Measurements from ENCODE around the gene MAGIX.

The MAGIX gene

DNA sequence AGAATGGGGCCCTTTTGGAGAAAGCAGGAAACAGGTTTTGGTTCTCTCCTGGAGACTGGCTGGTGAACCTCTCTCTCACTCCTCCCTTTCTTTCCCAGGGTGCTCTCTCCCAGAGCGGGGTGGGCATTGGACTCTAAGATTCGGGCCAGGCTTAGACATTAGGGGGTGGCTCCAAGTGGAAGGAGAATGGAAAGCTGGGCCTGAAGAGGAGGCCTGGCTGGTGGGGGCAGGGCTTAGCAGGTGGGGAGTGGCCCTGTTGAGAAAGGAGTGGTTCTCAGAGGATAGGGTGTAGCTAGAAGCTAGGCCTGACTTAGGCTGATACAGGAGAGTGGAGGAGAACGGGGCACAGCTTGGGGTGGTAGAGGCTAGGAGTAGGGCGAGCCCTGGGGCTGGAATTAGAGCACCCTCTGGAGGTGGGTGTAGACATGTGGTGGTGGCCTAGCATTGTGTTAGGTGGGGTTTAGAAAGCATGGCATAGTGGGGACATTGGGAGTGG is 14.8 kb downstream of the MAGIX start:
- TF ChIP-seq POLR2AphosphoS5 (IDR thresholded peaks at IDR 0.05; ENCODE audit: low read depth, low read length) (no peak), SIN3A (IDR thresholded peaks at IDR 0.05; ENCODE audit: borderline replicate concordance, insufficient read depth, low read length) (no peak), TAF1 (IDR thresholded peaks at IDR 0.05; ENCODE audit: borderline replicate concordance, insufficient read depth, low read length) (no peak), FOXP2 (optimal IDR thresholded peaks at IDR 0.05; ENCODE audit: borderline replicate concordance, extremely low read depth, extremely low read length, insufficient read depth) (no peak)
- TF ChIP-seq, protein P1, sequence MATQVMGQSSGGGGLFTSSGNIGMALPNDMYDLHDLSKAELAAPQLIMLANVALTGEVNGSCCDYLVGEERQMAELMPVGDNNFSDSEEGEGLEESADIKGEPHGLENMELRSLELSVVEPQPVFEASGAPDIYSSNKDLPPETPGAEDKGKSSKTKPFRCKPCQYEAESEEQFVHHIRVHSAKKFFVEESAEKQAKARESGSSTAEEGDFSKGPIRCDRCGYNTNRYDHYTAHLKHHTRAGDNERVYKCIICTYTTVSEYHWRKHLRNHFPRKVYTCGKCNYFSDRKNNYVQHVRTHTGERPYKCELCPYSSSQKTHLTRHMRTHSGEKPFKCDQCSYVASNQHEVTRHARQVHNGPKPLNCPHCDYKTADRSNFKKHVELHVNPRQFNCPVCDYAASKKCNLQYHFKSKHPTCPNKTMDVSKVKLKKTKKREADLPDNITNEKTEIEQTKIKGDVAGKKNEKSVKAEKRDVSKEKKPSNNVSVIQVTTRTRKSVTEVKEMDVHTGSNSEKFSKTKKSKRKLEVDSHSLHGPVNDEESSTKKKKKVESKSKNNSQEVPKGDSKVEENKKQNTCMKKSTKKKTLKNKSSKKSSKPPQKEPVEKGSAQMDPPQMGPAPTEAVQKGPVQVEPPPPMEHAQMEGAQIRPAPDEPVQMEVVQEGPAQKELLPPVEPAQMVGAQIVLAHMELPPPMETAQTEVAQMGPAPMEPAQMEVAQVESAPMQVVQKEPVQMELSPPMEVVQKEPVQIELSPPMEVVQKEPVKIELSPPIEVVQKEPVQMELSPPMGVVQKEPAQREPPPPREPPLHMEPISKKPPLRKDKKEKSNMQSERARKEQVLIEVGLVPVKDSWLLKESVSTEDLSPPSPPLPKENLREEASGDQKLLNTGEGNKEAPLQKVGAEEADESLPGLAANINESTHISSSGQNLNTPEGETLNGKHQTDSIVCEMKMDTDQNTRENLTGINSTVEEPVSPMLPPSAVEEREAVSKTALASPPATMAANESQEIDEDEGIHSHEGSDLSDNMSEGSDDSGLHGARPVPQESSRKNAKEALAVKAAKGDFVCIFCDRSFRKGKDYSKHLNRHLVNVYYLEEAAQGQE (IDR thresholded peaks at IDR 0.05; ENCODE audit: insufficient read depth in 1 of 2, low read depth in 2 of 2, low read length in 2 of 2) = no peak

DNA sequence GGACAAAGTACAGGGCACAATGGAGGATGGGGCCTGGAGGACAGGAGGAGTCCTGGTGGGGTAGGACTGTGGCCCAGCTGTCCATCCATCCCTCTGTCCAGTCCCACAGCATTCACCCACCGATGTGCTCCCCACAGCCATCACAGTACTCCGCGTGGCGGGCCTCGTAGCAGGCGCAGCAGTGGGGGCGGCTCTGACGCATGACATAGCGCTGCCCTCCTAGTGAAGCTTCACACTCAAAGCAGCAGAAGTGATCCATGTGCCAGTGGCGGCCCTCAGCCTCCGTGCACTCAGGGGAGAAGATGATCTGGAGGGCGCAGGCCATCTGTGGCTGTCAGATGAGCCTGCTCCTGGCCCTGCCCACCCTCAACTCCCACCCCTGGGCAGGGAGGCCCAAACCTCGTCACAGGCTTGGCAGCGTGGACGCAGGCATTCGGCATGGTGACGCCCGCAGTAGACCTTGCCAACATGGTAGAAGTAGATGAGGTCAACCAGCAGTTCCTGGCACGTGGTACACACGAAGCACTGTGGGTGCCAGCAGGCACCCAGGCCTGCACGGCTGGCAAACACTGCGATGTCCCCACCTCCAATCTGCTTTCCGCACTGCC is 15.4 kb downstream of the MAGIX start:
- no peak for TF ChIP-seq FOXP2 (optimal IDR thresholded peaks at IDR 0.05; ENCODE audit: borderline replicate concordance, extremely low read depth, extremely low read length, insufficient read depth)
- no peak for TF ChIP-seq SIN3A (IDR thresholded peaks at IDR 0.05; ENCODE audit: borderline replicate concordance, insufficient read depth, low read length)
- TF ChIP-seq, protein P1 (IDR thresholded peaks at IDR 0.05; ENCODE audit: insufficient read depth in 1 of 2, low read depth in 2 of 2, low read length in 2 of 2) = no peak
- no peak for TF ChIP-seq POLR2AphosphoS5 (IDR thresholded peaks at IDR 0.05; ENCODE audit: low read depth, low read length)
- TF ChIP-seq TAF1 (IDR thresholded peaks at IDR 0.05; ENCODE audit: borderline replicate concordance, insufficient read depth, low read length) = no peak

DNA sequence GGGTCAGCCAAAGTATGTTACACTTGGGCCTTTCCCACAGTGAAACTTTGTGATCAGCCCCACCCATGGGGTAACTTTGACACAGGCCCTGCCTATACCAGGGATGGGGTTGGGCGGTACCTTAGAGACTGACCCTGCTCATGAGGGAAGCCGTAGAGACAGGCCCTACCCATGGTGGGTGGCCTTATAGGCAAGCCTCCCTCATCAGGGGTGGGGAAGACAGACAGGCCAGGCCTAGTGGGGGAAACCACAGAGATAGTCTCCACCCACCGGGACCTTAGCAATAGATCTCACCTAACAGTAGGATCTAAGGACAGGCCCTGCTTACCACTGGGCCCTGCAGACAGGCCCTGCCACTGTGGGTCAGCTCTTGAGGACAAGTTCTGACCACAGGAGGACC is 16.0 kb downstream of the MAGIX start:
- TF ChIP-seq SIN3A (IDR thresholded peaks at IDR 0.05; ENCODE audit: borderline replicate concordance, insufficient read depth, low read length) = no peak
- TF ChIP-seq, protein P1 (IDR thresholded peaks at IDR 0.05; ENCODE audit: insufficient read depth in 1 of 2, low read depth in 2 of 2, low read length in 2 of 2) = no peak

DNA sequence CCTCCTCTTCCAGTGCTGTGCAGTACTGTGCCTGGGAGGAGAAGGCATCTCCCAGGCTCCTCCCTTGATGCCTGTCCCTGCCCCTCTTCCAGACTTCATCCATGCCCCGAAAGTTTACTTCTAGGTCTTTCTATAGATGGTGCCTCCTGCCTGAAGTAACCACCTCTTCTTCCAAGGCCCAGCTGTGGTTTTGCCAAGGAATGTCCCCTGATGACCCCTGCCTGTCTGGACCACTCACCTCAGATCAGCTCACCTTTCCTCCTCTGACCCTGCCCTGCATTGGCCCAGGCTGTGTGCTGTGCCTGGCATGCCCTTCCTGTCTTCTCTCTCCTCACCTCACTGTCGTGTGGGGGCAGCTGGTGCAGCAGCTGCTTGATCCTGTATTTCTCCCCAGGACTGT is 16.8 kb downstream of the MAGIX start:
- TF ChIP-seq SIN3A (IDR thresholded peaks at IDR 0.05; ENCODE audit: borderline replicate concordance, insufficient read depth, low read length) = no peak
- TF ChIP-seq, protein P1 (IDR thresholded peaks at IDR 0.05; ENCODE audit: insufficient read depth in 1 of 2, low read depth in 2 of 2, low read length in 2 of 2) = no peak
- no peak for TF ChIP-seq POLR2AphosphoS5 (IDR thresholded peaks at IDR 0.05; ENCODE audit: low read depth, low read length)

DNA sequence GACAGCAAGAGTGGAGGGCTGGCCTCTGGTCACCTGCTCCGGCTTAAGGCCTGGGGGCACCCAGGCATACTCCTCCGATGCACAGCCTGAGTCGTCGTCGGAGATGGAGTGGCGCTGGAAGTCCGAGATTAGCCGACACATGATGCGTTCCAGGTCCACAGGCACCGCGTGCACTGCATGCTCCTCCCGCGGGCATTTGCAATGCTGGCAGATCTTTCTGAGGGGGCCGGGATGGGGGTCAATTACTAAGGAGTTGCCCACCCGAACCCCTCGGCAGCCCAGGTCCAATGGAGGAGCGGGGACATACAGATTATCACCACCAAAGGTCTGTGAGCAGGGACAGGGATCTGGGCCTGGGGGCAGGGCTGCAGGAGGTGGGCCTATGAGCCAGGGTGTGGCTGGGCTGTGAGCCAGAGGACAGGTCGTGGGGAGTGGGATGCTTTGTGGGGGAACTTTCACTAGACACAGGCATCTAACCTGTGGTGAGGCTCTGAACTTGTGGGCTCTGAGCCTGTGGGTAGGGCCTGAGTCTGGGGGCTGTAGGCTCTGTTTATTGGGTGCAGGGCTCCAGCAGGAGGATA is 21.2 kb downstream of the MAGIX start:
- TF ChIP-seq POLR2AphosphoS5 (IDR thresholded peaks at IDR 0.05; ENCODE audit: low read depth, low read length) = no peak
- TF ChIP-seq, protein P1 (IDR thresholded peaks at IDR 0.05; ENCODE audit: insufficient read depth in 1 of 2, low read depth in 2 of 2, low read length in 2 of 2) = no peak
- TF ChIP-seq SIN3A (IDR thresholded peaks at IDR 0.05; ENCODE audit: borderline replicate concordance, insufficient read depth, low read length) = no peak
- TF ChIP-seq FOXP2 (optimal IDR thresholded peaks at IDR 0.05; ENCODE audit: borderline replicate concordance, extremely low read depth, extremely low read length, insufficient read depth) = no peak
- no peak for TF ChIP-seq TAF1 (IDR thresholded peaks at IDR 0.05; ENCODE audit: borderline replicate concordance, insufficient read depth, low read length)
